HepG2 (cell line): Measurements from ENCODE around the gene DLL1. TPM values are rescaled to one million over a fixed set of nuclear protein-coding genes. Genes with fewer than 3 reads are reported as not detected.

ENCODE experiments used
- FOXO1 ChIP-seq: sonication (generic); formaldehyde crosslinking; IDR thresholded peaks from 2 replicates; pipeline ENCODE4 v1.4.0; 2020; ENCODE audit warnings: missing genetic modification reagents
- HES4 ChIP-seq: sonication (generic); formaldehyde crosslinking; IDR thresholded peaks from 2 replicates; pipeline ENCODE4 v1.9.0; 2021; ENCODE audit warnings: mild to moderate bottlenecking, missing genetic modification reagents, borderline replicate concordance
- NFE2L2 ChIP-seq: fragments of 150-350 bp; IDR thresholded peaks from 2 replicates; pipeline ENCODE4 v1.6.1; 2014; ENCODE audit warnings: low read length
- TBX3 ChIP-seq: fragments of 450-650 bp; IDR thresholded peaks from 2 replicates; pipeline ENCODE4 v1.6.1; 2017; ENCODE audit warnings: antibody characterized with exemption, mild to moderate bottlenecking, inconsistent platforms, borderline replicate concordance
- ZC3H13 ChIP-seq: sonication (generic); formaldehyde crosslinking; IDR thresholded peaks from 2 replicates; pipeline ENCODE4 v1.8.1; 2023; ENCODE audit warnings: mild to moderate bottlenecking, missing genetic modification reagents, moderate library complexity
- polyA plus RNA-seq, 8 experiments: library from polyadenylated mRNA; depleted of rRNA in 3 of 8; stranded (reverse) in 7 of 8; unstranded in 1 of 8; fragments of >200 nt; fragmentation: Illumina TruSeq in 4 of 8; extraction: Trizol in 4 of 8; gene quantifications; 2 replicates each; pipeline versions ENCODE4 v1.2.1 to v1.2.3, GENCODE V29; 2011 to 2016; ENCODE audit warnings: low read depth in 4 of 8, missing spikeins in 1 of 8, mixed read lengths in 1 of 8; ENCODE audit not compliant: insufficient read depth in 1 of 8
- total RNA-seq, 5 experiments: library from RNA; depleted of rRNA; stranded (reverse); fragments of >200 nt; fragmentation: Illumina TruSeq; extraction: Trizol; gene quantifications; 2 replicates each; pipeline ENCODE4 v1.2.3, GENCODE V29; 2016; ENCODE audit warnings: low read depth in 1 of 5
- TF ChIP-seq, protein P1 (sequence below): sonication (generic); formaldehyde crosslinking; IDR thresholded peaks from 2 replicates; pipeline ENCODE4 v1.9.0; 2021; ENCODE audit warnings: mild to moderate bottlenecking, missing genetic modification reagents
- TF ChIP-seq, protein P2 (sequence below): sonication (generic); formaldehyde crosslinking; IDR thresholded peaks from 2 replicates; pipeline ENCODE4 v1.9.0; 2021; ENCODE audit warnings: missing genetic modification reagents, mild to moderate bottlenecking, borderline replicate concordance
- TF ChIP-seq, protein P3 (sequence below): sonication (generic); formaldehyde crosslinking; IDR thresholded peaks from 2 replicates; pipeline ENCODE4 v1.5.0; 2020; ENCODE audit warnings: mild to moderate bottlenecking, missing genetic modification reagents
- TF ChIP-seq, protein P4 (sequence below): sonication (generic); formaldehyde crosslinking; IDR thresholded peaks from 2 replicates; pipeline ENCODE4 v1.5.0; 2020; ENCODE audit warnings: mild to moderate bottlenecking, missing genetic modification reagents, borderline replicate concordance

DLL1 gene
- total and polyA plus RNA-seq, 2 of the 13 experiments (the other 11 are each of a cell fraction or from before 2014, with no cell fraction given), result not detected

DNA sequence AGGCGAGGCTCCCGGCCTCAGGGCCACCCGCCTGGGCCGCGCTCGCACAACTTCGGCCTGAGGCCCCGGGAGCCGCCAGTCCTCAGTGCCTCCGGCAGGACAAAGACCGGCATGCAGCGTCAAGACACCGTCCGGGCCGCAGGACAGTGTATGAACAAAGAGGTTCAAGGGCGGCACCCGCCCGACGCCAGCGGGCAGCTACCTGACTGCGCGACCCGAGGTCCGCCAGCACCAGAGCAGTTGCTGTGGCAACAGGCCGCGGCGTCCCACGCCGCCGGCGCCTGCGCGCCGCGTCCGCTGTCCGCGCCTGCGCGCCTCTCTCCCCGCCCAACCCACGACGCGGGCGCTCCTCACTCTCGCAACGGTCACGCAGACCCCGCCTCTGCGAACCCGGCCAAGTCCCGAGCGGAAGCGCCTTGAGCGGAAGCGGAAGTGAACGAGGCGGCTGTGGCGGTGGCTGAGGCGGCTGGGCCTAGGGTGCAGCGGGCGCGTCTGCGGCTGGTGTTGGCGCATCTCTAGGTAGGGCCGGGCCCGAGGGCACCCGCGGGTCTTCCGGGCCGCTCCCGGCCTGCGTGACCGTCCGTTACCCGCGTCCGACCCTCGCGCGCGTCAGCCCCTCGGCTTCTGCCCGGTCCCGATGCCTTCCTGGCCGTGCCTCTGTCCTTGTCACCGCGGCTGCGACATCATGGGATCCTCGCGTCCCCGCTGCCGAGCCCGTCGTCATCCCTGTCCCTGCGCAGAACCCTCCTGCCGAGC is 15.6 kb upstream of the DLL1 start, which contains the start of gene FAM120B (continued):
- TF ChIP-seq, protein P1, sequence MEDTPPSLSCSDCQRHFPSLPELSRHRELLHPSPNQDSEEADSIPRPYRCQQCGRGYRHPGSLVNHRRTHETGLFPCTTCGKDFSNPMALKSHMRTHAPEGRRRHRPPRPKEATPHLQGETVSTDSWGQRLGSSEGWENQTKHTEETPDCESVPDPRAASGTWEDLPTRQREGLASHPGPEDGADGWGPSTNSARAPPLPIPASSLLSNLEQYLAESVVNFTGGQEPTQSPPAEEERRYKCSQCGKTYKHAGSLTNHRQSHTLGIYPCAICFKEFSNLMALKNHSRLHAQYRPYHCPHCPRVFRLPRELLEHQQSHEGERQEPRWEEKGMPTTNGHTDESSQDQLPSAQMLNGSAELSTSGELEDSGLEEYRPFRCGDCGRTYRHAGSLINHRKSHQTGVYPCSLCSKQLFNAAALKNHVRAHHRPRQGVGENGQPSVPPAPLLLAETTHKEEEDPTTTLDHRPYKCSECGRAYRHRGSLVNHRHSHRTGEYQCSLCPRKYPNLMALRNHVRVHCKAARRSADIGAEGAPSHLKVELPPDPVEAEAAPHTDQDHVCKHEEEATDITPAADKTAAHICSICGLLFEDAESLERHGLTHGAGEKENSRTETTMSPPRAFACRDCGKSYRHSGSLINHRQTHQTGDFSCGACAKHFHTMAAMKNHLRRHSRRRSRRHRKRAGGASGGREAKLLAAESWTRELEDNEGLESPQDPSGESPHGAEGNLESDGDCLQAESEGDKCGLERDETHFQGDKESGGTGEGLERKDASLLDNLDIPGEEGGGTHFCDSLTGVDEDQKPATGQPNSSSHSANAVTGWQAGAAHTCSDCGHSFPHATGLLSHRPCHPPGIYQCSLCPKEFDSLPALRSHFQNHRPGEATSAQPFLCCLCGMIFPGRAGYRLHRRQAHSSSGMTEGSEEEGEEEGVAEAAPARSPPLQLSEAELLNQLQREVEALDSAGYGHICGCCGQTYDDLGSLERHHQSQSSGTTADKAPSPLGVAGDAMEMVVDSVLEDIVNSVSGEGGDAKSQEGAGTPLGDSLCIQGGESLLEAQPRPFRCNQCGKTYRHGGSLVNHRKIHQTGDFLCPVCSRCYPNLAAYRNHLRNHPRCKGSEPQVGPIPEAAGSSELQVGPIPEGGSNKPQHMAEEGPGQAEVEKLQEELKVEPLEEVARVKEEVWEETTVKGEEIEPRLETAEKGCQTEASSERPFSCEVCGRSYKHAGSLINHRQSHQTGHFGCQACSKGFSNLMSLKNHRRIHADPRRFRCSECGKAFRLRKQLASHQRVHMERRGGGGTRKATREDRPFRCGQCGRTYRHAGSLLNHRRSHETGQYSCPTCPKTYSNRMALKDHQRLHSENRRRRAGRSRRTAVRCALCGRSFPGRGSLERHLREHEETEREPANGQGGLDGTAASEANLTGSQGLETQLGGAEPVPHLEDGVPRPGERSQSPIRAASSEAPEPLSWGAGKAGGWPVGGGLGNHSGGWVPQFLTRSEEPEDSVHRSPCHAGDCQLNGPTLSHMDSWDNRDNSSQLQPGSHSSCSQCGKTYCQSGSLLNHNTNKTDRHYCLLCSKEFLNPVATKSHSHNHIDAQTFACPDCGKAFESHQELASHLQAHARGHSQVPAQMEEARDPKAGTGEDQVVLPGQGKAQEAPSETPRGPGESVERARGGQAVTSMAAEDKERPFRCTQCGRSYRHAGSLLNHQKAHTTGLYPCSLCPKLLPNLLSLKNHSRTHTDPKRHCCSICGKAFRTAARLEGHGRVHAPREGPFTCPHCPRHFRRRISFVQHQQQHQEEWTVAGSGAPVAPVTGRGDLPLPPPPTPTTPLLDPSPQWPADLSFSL (CRISPR knock-in tag), result no peak
- peak; percentile 82 for TF ChIP-seq HES4 (CRISPR knock-in tag)
- peak; percentile 47 for TF ChIP-seq FOXO1 (CRISPR knock-in tag)
- peak; percentile 49; the same call in 1 of the 2 replicates for TF ChIP-seq ZC3H13
- TF ChIP-seq, protein P2, sequence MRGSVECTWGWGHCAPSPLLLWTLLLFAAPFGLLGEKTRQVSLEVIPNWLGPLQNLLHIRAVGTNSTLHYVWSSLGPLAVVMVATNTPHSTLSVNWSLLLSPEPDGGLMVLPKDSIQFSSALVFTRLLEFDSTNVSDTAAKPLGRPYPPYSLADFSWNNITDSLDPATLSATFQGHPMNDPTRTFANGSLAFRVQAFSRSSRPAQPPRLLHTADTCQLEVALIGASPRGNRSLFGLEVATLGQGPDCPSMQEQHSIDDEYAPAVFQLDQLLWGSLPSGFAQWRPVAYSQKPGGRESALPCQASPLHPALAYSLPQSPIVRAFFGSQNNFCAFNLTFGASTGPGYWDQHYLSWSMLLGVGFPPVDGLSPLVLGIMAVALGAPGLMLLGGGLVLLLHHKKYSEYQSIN (CRISPR knock-in tag), result no peak
- TF ChIP-seq, protein P3, sequence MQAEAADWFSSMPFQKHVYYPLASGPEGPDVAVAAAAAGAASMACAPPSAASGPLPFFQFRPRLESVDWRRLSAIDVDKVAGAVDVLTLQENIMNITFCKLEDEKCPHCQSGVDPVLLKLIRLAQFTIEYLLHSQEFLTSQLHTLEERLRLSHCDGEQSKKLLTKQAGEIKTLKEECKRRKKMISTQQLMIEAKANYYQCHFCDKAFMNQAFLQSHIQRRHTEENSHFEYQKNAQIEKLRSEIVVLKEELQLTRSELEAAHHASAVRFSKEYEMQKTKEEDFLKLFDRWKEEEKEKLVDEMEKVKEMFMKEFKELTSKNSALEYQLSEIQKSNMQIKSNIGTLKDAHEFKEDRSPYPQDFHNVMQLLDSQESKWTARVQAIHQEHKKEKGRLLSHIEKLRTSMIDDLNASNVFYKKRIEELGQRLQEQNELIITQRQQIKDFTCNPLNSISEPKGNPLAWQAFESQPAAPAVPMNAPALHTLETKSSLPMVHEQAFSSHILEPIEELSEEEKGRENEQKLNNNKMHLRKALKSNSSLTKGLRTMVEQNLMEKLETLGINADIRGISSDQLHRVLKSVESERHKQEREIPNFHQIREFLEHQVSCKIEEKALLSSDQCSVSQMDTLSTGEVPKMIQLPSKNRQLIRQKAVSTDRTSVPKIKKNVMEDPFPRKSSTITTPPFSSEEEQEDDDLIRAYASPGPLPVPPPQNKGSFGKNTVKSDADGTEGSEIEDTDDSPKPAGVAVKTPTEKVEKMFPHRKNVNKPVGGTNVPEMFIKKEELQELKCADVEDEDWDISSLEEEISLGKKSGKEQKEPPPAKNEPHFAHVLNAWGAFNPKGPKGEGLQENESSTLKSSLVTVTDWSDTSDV, result peak; percentile 87
- TF ChIP-seq TBX3, result no peak
- TF ChIP-seq, protein P4, sequence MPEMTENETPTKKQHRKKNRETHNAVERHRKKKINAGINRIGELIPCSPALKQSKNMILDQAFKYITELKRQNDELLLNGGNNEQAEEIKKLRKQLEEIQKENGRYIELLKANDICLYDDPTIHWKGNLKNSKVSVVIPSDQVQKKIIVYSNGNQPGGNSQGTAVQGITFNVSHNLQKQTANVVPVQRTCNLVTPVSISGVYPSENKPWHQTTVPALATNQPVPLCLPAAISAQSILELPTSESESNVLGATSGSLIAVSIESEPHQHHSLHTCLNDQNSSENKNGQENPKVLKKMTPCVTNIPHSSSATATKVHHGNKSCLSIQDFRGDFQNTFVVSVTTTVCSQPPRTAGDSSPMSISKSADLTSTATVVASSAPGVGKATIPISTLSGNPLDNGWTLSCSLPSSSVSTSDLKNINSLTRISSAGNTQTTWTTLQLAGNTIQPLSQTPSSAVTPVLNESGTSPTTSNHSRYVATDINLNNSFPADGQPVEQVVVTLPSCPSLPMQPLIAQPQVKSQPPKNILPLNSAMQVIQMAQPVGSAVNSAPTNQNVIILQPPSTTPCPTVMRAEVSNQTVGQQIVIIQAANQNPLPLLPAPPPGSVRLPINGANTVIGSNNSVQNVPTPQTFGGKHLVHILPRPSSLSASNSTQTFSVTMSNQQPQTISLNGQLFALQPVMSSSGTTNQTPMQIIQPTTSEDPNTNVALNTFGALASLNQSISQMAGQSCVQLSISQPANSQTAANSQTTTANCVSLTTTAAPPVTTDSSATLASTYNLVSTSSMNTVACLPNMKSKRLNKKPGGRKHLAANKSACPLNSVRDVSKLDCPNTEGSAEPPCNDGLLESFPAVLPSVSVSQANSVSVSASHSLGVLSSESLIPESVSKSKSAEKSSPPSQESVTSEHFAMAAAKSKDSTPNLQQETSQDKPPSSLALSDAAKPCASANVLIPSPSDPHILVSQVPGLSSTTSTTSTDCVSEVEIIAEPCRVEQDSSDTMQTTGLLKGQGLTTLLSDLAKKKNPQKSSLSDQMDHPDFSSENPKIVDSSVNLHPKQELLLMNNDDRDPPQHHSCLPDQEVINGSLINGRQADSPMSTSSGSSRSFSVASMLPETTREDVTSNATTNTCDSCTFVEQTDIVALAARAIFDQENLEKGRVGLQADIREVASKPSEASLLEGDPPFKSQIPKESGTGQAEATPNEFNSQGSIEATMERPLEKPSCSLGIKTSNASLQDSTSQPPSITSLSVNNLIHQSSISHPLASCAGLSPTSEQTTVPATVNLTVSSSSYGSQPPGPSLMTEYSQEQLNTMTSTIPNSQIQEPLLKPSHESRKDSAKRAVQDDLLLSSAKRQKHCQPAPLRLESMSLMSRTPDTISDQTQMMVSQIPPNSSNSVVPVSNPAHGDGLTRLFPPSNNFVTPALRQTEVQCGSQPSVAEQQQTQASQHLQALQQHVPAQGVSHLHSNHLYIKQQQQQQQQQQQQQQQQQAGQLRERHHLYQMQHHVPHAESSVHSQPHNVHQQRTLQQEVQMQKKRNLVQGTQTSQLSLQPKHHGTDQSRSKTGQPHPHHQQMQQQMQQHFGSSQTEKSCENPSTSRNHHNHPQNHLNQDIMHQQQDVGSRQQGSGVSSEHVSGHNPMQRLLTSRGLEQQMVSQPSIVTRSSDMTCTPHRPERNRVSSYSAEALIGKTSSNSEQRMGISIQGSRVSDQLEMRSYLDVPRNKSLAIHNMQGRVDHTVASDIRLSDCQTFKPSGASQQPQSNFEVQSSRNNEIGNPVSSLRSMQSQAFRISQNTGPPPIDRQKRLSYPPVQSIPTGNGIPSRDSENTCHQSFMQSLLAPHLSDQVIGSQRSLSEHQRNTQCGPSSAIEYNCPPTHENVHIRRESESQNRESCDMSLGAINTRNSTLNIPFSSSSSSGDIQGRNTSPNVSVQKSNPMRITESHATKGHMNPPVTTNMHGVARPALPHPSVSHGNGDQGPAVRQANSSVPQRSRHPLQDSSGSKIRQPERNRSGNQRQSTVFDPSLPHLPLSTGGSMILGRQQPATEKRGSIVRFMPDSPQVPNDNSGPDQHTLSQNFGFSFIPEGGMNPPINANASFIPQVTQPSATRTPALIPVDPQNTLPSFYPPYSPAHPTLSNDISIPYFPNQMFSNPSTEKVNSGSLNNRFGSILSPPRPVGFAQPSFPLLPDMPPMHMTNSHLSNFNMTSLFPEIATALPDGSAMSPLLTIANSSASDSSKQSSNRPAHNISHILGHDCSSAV (CRISPR knock-in tag), result no peak
- TF ChIP-seq NFE2L2, result no peak
